Posterior cingulate gyrus (tissue), 11 donors: ENCODE measurements around the gene CHRD.

Source experiments
- DNase-seq, 10 donors: peaks; one replicate each; pipeline versions ENCODE4 v3.0.0 to v3.0.0-alpha.2; 2020 to 2021; ENCODE audit warnings: mixed read lengths in 3 of 10
- intact Hi-C: fragments of 100-400 bp; cut with DNase I; formaldehyde crosslinking; loops from one replicate; pipeline ENCODE4 v1.15.1; 2023

CHRD gene

DNA sequence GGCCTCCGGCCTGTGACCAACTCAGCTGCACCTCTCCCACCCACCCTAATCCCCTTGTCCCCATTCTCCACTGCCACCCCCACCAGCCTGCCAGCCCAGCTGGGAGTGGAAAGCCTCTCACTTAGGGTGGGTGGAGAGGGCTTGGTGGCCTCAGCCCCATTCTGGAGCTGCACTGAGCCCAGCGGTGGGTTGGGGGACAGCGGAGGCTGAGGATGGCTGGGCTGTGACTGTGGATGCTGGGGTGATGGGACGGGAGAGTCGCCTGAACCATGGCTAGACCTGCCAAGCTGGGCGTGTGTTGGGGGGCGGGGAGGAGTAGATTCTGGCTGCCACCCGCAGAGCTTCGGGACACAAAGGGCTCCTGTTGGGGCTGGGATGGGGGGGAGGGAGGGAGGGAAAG, 20.2 kb upstream of the CHRD start:
- DNase-seq: peak in 7 of 10 donors; percentile 67 to 96 (median 82)
- intact Hi-C loops: loop anchor here (10.0 kb wide), 1 partner anchor 445 kb away; no protein-coding TSS in a partner anchor

- intact Hi-C loops: loop anchor here (10.0 kb wide), 1 partner anchor 445 kb away; no protein-coding TSS in a partner anchor
- peak in 3 of 10 donors; percentile 39 to 72 (median 46) for DNase-seq
Measured at GRCh38 chr3:184360070-184360928, 19.6 kb upstream of the CHRD start.

DNA sequence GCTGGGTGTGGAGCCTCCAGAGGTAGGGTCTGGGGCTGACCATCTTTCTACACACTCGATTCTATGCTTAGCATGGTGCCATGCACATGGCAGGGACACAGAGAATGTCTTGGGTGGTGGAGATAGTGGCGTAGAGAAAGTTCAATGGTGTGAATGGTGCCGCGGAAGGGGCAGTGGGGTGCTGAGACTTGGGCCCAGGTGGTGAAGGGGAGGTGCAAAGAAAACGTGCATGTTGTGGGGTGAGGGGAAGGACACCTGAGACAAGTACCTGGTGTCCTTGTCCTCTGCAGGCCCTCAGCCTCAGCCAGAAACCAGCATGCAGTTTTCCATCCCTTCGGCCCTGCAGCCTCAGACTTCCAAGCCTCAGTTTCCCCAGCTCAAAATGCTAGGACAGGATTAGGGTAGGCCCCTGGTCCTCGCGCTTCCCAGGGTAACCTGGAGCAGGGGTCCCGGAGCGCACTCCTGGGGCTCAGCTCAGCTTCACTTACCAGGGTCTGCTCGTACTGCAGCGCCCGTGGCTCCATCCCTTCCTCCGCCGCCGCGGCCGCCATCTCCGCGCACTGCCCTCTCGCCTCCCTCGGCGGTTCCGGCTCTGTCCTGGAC, 18.8 kb upstream of the CHRD start:
- intact Hi-C loops: loop anchor here (10.0 kb wide), 1 partner anchor 444 kb away; no protein-coding TSS in a partner anchor
- peak in 2 of 10 donors; percentile 71 to 89 for DNase-seq

- intact Hi-C loops: loop anchor here (10.0 kb wide), 1 partner anchor 443 kb away; no protein-coding TSS in a partner anchor
- peak in 6 of 10 donors; percentile 58 to 95 (median 69) for DNase-seq
Measured at GRCh38 chr3:184361532-184361931, 18.3 kb upstream of the CHRD start, which contains the start of the genes CLCN2 and POLR2H. Gene CLCN2 (minus strand): TSS chr3:184361605. CDS start chr3:184361479, 126 bp downstream. Gene POLR2H (plus strand): TSS chr3:184361710. CDS start chr3:184363493, 1,783 bp downstream.

- intact Hi-C loops: loop anchor here (10.0 kb wide), 1 partner anchor 443 kb away; no protein-coding TSS in a partner anchor
- DNase-seq: peak in 8 of 10 donors; percentile 58 to 94 (median 68)
Measured at GRCh38 chr3:184361932-184362667, 17.8 kb upstream of the CHRD start.

GRCh38 chr3:184362668-184363546, 16.9 kb upstream of the CHRD start:
- DNase-seq: peak; percentile 91 to 99 (median 95)
- intact Hi-C loops: loop anchor here (10.0 kb wide), 1 partner anchor 442 kb away; no protein-coding TSS in a partner anchor

GRCh38 chr3:184366619-184367289, 13.1 kb upstream of the CHRD start:
- intact Hi-C loops: loop anchor here (10.0 kb wide), 1 partner anchor 438 kb away; no protein-coding TSS in a partner anchor
- no peak for DNase-seq

DNA sequence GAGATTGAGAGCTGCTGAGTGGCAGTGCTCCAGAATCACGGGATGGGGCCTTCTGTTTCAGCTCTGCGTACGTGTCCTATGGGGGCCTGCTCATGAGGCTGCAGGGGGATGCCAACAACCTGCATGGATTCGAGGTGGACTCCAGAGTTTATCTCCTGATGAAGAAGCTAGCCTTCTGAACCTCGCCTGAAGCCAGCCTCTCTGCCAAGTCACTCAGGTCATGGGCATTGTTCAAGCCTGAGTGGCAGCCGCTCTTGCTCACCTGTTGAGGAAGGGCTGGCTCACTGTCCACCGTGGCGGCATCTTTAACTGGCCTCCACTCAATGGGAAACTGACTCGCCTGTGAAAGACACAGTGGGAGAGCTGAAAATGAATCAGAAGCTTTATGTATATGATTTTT, 11.7 kb upstream of the CHRD start:
- peak in 2 of 10 donors; percentile 44 to 64 for DNase-seq
- intact Hi-C loops: loop anchor here (10.0 kb wide), 1 partner anchor 437 kb away; no protein-coding TSS in a partner anchor

DNA sequence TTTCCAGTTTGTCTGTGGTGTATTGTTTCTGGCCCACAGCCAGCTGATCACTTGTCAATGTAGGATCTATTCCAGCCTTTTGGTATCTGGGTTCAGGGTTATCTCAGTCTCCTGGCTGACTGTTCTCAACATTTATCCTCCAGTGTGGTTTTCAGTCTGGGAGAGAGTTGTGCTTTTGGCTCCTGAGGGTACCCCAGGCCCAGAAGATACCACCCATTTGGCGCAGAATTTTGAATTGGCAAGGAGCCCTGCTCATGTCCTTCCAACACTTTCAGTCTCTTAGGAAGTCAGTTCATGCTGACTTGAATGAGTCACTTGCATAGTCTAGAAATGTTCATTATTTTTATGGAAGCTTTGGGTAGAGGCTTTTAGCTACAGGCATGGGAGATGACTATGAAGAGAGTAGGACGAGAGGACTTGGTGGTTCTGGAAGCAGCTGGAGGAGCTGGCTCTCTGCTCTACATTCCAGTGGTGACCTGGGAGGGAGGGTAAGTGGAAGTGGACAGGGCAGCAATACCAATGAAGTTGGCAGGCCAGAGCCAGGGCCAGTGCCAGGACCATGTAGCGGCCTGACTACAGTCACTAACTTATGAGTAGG, 11.2 kb upstream of the CHRD start:
- DNase-seq: peak in 3 of 10 donors; percentile 47 to 81 (median 76)
- intact Hi-C loops: loop anchor here (10.0 kb wide), 1 partner anchor 436 kb away; no protein-coding TSS in a partner anchor

DNA sequence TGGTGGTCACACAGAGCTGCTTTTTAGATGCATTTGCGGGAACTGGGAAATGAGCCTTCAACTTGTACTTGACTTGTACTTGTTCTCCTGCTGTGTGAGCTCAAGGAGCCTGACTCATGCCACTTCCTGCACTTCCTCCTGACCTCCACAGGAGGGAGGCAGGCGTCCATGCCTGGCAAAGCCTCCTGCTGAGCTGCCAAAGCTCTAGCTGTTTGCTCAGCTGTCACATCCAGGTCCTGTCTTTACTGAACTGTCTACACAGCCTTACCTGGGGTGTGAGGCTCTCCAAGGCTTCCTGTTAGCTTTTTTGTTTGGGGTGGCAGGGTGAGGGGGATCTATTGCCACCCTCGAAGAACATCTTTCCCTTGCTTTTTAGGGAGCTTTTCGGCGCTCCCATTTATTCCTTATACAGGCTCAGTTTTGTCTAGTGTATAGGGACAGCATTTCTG, 8.3 kb upstream of the CHRD start:
- intact Hi-C loops: loop anchor here (1.0 to 10.0 kb wide), 3 partner anchors 93 to 173 kb away; no protein-coding TSS in a partner anchor
- DNase-seq: peak; percentile 56 to 97 (median 79)

DNA sequence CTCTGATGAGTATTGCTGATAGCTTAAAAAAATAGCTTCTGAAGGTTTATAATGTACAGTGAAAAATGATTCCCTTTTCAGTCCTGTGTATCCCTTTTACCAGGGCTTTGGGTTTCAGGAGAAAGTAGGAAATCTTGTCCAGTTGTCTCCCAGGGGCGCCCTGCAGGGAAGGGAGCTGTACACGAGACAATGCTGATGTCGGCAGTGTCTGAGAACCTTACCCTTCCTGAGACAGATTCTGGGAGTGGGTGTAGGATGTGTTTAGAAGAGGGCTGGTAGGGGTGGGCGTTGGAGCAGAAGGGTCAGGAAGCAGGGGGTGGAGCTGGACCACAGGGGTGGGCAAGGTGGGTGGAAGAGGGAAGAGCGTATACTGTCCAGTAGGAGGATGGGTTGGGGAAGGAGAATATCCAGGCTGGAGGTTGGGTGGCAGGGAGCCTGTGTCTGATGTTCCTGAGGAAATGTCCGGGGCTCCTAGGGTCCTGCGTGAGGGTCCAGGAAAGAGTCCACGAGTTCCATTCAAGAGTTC, 7.5 kb upstream of the CHRD start:
- intact Hi-C loops: loop anchor here (10.0 kb wide), 2 partner anchors 92 to 142 kb away; no protein-coding TSS in a partner anchor

DNA sequence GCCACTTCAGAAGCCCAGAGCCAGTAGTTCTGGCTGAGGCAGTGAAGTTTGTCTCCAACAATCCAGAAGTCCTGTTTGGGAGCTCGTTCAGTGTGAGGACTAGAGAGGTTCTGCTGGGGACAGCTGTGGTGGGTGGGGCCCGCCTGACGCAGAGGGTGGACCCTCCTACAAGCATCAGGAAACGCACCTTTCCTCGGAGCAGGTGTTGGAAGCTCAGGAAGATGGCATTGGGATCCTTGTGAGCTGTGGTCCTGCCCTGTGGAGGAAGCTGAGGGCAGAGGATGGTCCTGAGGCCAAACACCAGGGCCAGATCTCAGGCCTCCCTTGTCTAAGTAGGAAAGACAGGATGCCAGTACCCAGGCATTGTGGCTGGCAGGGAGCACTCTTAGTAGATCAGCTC, 6.9 kb upstream of the CHRD start:
- DNase-seq: peak in 2 of 10 donors; percentile 19 to 42
- intact Hi-C loops: loop anchor here (10.0 kb wide), 2 partner anchors 92 to 142 kb away; no protein-coding TSS in a partner anchor

More for the DNA sequence above, 7.5 kb upstream of the CHRD start:
- DNase-seq: peak in 2 of 10 donors; percentile 48 to 55

DNA sequence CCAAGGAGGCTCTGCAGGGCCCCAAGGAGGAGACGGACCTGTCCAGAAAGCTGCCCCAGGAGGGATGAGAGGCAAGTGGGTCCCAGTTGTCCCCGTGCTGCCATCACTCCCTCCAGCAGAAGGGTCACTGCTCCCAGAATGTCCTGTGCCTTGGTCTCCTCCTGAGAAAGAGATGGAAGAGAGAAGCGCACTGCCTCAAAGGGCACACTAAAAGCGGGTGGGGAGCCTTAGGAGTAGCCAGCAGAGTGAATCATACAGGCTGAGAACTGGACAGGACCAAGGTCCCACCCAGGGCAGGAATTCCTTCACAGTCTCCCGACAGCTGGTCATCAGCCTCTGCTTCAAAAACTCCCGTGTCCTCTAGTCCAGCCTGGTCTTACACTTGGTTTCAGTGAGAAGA, 6.4 kb upstream of the CHRD start:
- peak in 2 of 10 donors; percentile 50 to 52 for DNase-seq
- intact Hi-C loops: loop anchor here (10.0 kb wide), 2 partner anchors 91 to 141 kb away; no protein-coding TSS in a partner anchor

DNA sequence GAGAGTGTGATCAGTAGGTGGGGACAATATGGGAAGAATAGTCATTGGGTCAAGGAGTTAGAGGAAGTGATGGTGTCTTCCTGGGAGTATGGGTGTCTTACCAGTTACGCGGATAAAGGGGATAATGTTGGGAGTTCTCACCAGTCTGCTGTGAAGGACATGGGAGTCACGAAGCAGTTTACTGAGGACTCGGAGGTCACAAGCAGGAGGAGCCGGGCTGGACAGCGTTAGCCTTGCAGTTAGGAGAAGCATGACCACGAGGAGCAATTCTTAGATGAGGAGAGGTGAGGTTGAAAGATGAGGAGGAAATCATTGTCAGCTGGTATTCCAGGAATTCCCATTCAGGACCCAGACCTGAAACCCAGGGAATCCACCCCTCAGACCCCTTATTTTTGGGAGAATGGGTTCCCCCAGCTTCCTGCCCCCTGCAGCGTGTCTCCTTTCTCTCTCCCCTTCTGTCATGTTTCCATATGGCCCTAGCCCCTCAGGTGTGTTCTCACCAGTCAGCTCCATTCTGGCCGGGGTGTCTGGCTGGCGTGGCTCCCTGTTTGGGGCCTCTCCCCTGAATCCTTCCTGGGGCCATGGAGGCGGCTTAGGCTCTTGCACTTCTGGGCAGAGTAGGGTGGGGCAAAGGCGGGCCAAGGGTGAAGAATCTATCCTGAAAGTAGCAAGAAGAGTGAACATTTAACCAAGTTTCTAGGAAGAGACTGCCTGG, 4.0 kb upstream of the CHRD start:
- intact Hi-C loops: loop anchor here (10.0 kb wide), 2 partner anchors 89 to 139 kb away; no protein-coding TSS in a partner anchor
- DNase-seq: peak in 2 of 10 donors; percentile 39 to 55

DNA sequence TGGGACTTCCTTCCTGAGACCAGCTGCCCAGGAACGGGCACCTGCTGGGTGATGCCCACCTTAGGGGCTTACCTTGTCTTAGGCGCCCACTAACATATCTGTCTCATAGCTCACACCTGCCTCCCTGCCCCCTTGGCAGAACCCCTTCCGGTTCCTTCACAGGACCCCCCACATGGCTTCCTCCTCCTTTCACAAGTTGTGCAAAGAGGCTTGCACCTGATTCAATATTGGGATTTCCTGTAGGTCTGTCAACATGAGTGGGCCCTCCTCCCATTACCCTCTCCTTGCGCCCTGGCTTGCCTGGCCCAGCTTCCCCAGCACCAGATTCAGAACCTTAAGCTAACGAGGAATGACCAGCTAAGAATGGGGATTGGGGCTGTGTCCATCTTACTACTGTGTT, 2.5 kb upstream of the CHRD start:
- DNase-seq: peak in 1 of 10 donors; percentile 13
- intact Hi-C loops: loop anchor here (10.0 kb wide), 2 partner anchors 87 to 137 kb away; no protein-coding TSS in a partner anchor

DNA sequence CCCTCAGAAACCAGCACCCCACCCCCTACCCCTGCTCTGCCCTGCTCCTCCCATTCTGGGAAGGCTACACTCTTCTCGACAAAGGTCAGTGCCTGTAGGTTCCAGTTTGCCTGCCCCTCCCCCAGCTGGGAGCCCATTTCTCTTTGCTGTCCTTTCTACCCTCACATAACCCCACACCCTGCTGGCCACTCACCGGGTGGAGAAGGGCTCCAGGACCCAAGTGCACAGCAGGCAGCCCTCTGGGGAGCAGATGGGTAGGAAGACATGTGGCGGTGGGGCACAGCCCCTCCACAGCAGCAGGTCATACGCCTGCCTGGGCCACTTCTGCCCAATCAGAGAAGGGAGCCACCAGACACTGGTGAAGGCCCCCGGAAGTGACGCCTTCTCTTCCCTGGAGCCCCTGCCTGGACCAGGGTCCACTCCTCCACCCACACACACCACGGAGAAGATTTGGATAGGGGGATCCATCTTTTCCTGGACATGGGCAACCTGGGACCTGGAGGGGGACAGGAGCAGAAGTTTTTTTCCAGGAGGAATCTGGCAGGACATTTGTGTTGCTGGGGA, 1.9 kb upstream of the CHRD start, which contains the start of gene THPO:
TSS of gene THPO (minus strand) at position 326 of the 564 bp plus-strand sequence. CDS start 1,948 bp downstream, outside the sequence.
- intact Hi-C loops: loop anchor here (10.0 kb wide), 2 partner anchors 87 to 137 kb away; no protein-coding TSS in a partner anchor
- peak in 1 of 10 donors; percentile 42 for DNase-seq
